ENCODE measurements around the gene CACNA1C. TPM values are rescaled to one million over a fixed set of nuclear protein-coding genes. Genes with fewer than 3 reads are reported as not detected.
"Not testable (repeated sequence)": the region's sequence is repeated elsewhere in the genome, so short reads cannot be mapped to it uniquely, and the experiment has no call there.

The CACNA1C gene
- total RNA-seq, 2 donors from 2014 or later, result 8.1 to 18.2 TPM

- peak; percentile 58 for TF ChIP-seq POLR2AphosphoS5 (IDR thresholded peaks at IDR 0.05)
- H3K4me1 ChIP-seq (replicated peaks); H3K27me3 ChIP-seq (replicated peaks; ENCODE audit: insufficient read depth); H3K9me3 ChIP-seq; DNase-seq (ENCODE audit: low spot score); H3K36me3 ChIP-seq; intact Hi-C loops (cut with DNase I): not testable (repeated sequence)
- peak overlapping the region in 1 of 2 donors; percentile 17 for H3K4me3 ChIP-seq
- H3K27ac ChIP-seq, result peak overlapping the region in 1 of 2 donors; percentile 38
- WGBS, result 50% methylated on average over 21 of the region's 37 CpGs
These were observed 83.1 kb downstream of the CACNA1C start for GRCh38 chr12:2135661-2136418.

- Histone ChIP-seq H3K4me3 (no peak overlapping the region), H3K9me3 (no peaks in the 10 kb centered on the region), H3K27ac (no peak overlapping the region), H3K36me3 (no peaks in the 10 kb centered on the region), H3K27me3 (replicated peaks; ENCODE audit: insufficient read depth) (no peaks in the 10 kb centered on the region), H3K4me1 (replicated peaks) (no peaks in the 10 kb centered on the region)
- DNase-seq (ENCODE audit: low spot score), result no peak
- no peak for TF ChIP-seq POLR2AphosphoS5 (IDR thresholded peaks at IDR 0.05)
- TF ChIP-seq POLR2A (IDR thresholded peaks at IDR 0.05), result no peak
- no peak for TF ChIP-seq CTCF (IDR thresholded peaks at IDR 0.05)
- intact Hi-C loops (cut with DNase I), result no loop called here
- WGBS, result 98% methylated on average over 10 of the region's 10 CpGs
These were observed 84.1 kb downstream of the CACNA1C start for GRCh38 chr12:2136901-2137300.

- 81% methylated on average over 10 of the region's 10 CpGs for WGBS
These were observed 84.9 kb downstream of the CACNA1C start for GRCh38 chr12:2137711-2138110.

GRCh38 chr12:2138294-2138693 lies 85.5 kb downstream of the CACNA1C start:
- Histone ChIP-seq H3K9me3 (no peaks in the 10 kb centered on the region), H3K4me1 (replicated peaks) (no peaks in the 10 kb centered on the region), H3K27me3 (replicated peaks; ENCODE audit: insufficient read depth) (no peaks in the 10 kb centered on the region), H3K27ac (no peak overlapping the region), H3K36me3 (no peaks in the 10 kb centered on the region), H3K4me3 (no peak overlapping the region)
- DNase-seq (ENCODE audit: low spot score), result no peak
- TF ChIP-seq POLR2AphosphoS5 (IDR thresholded peaks at IDR 0.05), result no peak
- TF ChIP-seq POLR2A (IDR thresholded peaks at IDR 0.05), result no peak
- TF ChIP-seq CTCF (IDR thresholded peaks at IDR 0.05), result no peak
- intact Hi-C loops (cut with DNase I), result no loop called here
- 97% methylated on average over 10 of the region's 10 CpGs for WGBS

More at GRCh38 chr12:2137711-2138110, 84.9 kb downstream of the CACNA1C start:
- TF ChIP-seq POLR2A (IDR thresholded peaks at IDR 0.05) (no peak), POLR2AphosphoS5 (IDR thresholded peaks at IDR 0.05) (no peak), CTCF (IDR thresholded peaks at IDR 0.05) (no peak)
- H3K4me1 ChIP-seq (replicated peaks), result no peaks in the 10 kb centered on the region
- H3K27ac ChIP-seq, result no peak overlapping the region
- H3K27me3 ChIP-seq (replicated peaks; ENCODE audit: insufficient read depth), result no peaks in the 10 kb centered on the region
- intact Hi-C loops (cut with DNase I), result no loop called here
- no peak overlapping the region for H3K4me3 ChIP-seq
- no peaks in the 10 kb centered on the region for H3K36me3 ChIP-seq
- H3K9me3 ChIP-seq, result no peaks in the 10 kb centered on the region
- DNase-seq (ENCODE audit: low spot score), result no peak

- H3K4me1 ChIP-seq (replicated peaks), result no peaks in the 10 kb centered on the region
- no peaks in the 10 kb centered on the region for H3K27me3 ChIP-seq (replicated peaks; ENCODE audit: insufficient read depth)
- no peaks in the 10 kb centered on the region for H3K9me3 ChIP-seq
- no peak overlapping the region for H3K4me3 ChIP-seq
- H3K27ac ChIP-seq, result no peak overlapping the region
- intact Hi-C loops (cut with DNase I), result no loop called here
- no peaks in the 10 kb centered on the region for H3K36me3 ChIP-seq
- no peak for DNase-seq (ENCODE audit: low spot score)
- 92% methylated on average over 6 of the region's 6 CpGs for WGBS
- TF ChIP-seq POLR2A (IDR thresholded peaks at IDR 0.05), result no peak
- no peak for TF ChIP-seq POLR2AphosphoS5 (IDR thresholded peaks at IDR 0.05)
- no peak for TF ChIP-seq CTCF (IDR thresholded peaks at IDR 0.05)
These were observed 86.1 kb downstream of the CACNA1C start for GRCh38 chr12:2138871-2139308.
